Measurements from ENCODE around the gene SLC25A47.
"Not testable (repeated sequence)": the region's sequence is repeated elsewhere in the genome, so short reads cannot be mapped to it uniquely, and the experiment has no call there.

The SLC25A47 gene

GRCh38 chr14:100290607-100291304 is 32.4 kb upstream of the SLC25A47 start:
- no peak for DNase-seq

GRCh38 chr14:100291305-100292075 is 31.6 kb upstream of the SLC25A47 start:
- DNase-seq, result no peak

GRCh38 chr14:100292301-100292775 is 30.8 kb upstream of the SLC25A47 start:
- DNase-seq, result no peak

- DNase-seq, result no peak
Measured at GRCh38 chr14:100292776-100293461, 30.2 kb upstream of the SLC25A47 start.

GRCh38 chr14:100293497-100294212 is 29.5 kb upstream of the SLC25A47 start:
- DNase-seq, result no peak

- DNase-seq, result no peak
Measured at GRCh38 chr14:100294213-100294962, 28.8 kb upstream of the SLC25A47 start.

GRCh38 chr14:100294963-100295330 is 28.2 kb upstream of the SLC25A47 start:
- no peak for DNase-seq

- no peak for DNase-seq
Measured at GRCh38 chr14:100295376-100296105, 27.6 kb upstream of the SLC25A47 start.

- DNase-seq, result no peak
Measured at GRCh38 chr14:100296106-100296651, 27.0 kb upstream of the SLC25A47 start.

- not testable (repeated sequence) for DNase-seq
Measured at GRCh38 chr14:100296729-100297128, 26.4 kb upstream of the SLC25A47 start.

GRCh38 chr14:100297320-100298300 is 25.5 kb upstream of the SLC25A47 start:
- DNase-seq, result no peak

- DNase-seq, result no peak
Measured at GRCh38 chr14:100298551-100299237, 24.4 kb upstream of the SLC25A47 start.

GRCh38 chr14:100299238-100299560 is 23.9 kb upstream of the SLC25A47 start:
- no peak for DNase-seq

GRCh38 chr14:100302616-100303015 is 20.5 kb upstream of the SLC25A47 start:
- no peak for DNase-seq

- no peak for DNase-seq
Measured at GRCh38 chr14:100303179-100303578, 20.0 kb upstream of the SLC25A47 start.

- no peak for DNase-seq
Measured at GRCh38 chr14:100303925-100304324, 19.2 kb upstream of the SLC25A47 start.

- DNase-seq, result no peak
Measured at GRCh38 chr14:100304825-100305323, 18.3 kb upstream of the SLC25A47 start.

GRCh38 chr14:100305324-100306100 is 17.6 kb upstream of the SLC25A47 start:
- no peak for DNase-seq

Data from DMS153 (cell line).